Measurements from ENCODE around the gene ERC2. TPM values are rescaled to one million over a fixed set of nuclear protein-coding genes. Genes with fewer than 3 reads are reported as not detected.

Gene ERC2
- total RNA-seq, 1 donor, result 0.43 TPM

DNA sequence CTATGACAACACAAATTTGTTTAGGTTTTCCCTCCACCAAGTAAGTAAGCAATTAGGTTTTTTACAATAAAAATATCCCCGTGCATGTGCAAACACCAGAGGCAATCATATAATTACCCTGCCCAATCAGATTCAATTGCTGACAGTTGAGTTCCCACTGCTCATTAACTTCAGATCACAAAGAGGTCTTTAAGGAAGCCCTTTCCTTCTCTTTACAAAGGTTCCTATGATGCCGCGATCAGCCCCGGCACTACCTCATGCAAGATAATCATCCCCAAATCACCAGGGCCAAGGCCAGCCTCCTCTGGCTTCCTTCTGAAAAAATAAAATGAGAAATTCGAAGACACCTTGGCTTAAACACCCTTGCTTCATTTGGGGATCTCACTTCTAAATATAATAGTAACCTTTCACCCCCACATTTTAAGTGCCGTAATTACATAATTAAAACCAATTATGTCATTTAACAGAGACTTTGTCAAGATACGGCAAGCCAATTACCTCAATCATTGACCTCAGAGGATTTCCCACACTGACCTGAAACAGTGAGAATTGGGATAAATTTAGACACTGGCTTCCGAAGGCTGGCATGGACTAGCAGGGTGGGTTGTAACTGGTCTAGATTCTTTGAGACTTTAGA is 859.8 kb downstream of the ERC2 start:
- DNase-seq (ENCODE audit: low read depth), result no peak
- TF ChIP-seq, protein P1, sequence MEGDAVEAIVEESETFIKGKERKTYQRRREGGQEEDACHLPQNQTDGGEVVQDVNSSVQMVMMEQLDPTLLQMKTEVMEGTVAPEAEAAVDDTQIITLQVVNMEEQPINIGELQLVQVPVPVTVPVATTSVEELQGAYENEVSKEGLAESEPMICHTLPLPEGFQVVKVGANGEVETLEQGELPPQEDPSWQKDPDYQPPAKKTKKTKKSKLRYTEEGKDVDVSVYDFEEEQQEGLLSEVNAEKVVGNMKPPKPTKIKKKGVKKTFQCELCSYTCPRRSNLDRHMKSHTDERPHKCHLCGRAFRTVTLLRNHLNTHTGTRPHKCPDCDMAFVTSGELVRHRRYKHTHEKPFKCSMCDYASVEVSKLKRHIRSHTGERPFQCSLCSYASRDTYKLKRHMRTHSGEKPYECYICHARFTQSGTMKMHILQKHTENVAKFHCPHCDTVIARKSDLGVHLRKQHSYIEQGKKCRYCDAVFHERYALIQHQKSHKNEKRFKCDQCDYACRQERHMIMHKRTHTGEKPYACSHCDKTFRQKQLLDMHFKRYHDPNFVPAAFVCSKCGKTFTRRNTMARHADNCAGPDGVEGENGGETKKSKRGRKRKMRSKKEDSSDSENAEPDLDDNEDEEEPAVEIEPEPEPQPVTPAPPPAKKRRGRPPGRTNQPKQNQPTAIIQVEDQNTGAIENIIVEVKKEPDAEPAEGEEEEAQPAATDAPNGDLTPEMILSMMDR (IDR thresholded peaks at IDR 0.05; ENCODE audit: insufficient read depth, low read depth, low read length), result no peak
- no peak overlapping the region for H3K4me3 ChIP-seq (ENCODE audit: low read depth, low read length)

- DNase-seq (ENCODE audit: low read depth), result no peak
- H3K4me3 ChIP-seq (ENCODE audit: low read depth, low read length), result no peak overlapping the region
- TF ChIP-seq, protein P1 (IDR thresholded peaks at IDR 0.05; ENCODE audit: insufficient read depth, low read depth, low read length), result no peak
Observed at GRCh38 chr3:55607844-55608243, 860.4 kb downstream of the ERC2 start.

DNA sequence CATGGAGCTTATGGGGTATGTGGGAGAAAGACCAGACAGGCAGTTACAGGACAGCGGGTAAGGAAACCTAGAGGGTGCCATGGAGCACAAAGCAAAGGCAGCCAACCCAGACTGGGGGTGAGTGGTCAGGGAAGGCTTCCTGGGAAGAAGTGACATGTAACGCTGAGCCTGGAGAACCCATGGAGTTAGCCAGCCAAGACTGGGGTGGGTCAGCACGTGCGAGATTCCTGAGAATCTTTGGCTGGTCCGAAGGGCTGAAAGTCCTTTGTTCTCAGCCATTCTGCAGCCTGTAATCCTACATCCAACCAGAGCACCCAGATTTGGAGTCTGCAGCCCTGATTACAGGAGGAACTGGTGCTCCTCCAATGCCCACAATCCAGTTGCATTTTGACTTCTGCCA is 861.1 kb downstream of the ERC2 start:
- TF ChIP-seq, protein P1 (IDR thresholded peaks at IDR 0.05; ENCODE audit: insufficient read depth, low read depth, low read length), result no peak
- no peak for DNase-seq (ENCODE audit: low read depth)
- H3K4me3 ChIP-seq (ENCODE audit: low read depth, low read length), result no peak overlapping the region

GRCh38 chr3:55605443-55606236 is 862.6 kb downstream of the ERC2 start:
- H3K4me3 ChIP-seq (ENCODE audit: low read depth, low read length), result no peak overlapping the region
- DNase-seq (ENCODE audit: low read depth), result no peak
- TF ChIP-seq, protein P1 (IDR thresholded peaks at IDR 0.05; ENCODE audit: insufficient read depth, low read depth, low read length), result no peak

- no peak overlapping the region for H3K4me3 ChIP-seq (ENCODE audit: low read depth, low read length)
- TF ChIP-seq, protein P1 (IDR thresholded peaks at IDR 0.05; ENCODE audit: insufficient read depth, low read depth, low read length), result no peak
- DNase-seq (ENCODE audit: low read depth), result no peak
Observed at GRCh38 chr3:55604846-55605245, 863.4 kb downstream of the ERC2 start.

- TF ChIP-seq, protein P1 (IDR thresholded peaks at IDR 0.05; ENCODE audit: insufficient read depth, low read depth, low read length), result no peak
- no peak for DNase-seq (ENCODE audit: low read depth)
- no peak overlapping the region for H3K4me3 ChIP-seq (ENCODE audit: low read depth, low read length)
Observed at GRCh38 chr3:55604402-55604801, 863.9 kb downstream of the ERC2 start.

All from fibroblast of villous mesenchyme (primary cell).